ENCODE measurements around the gene MRPS18A.
"Not testable (repeated sequence)": the region's sequence is repeated elsewhere in the genome, so short reads cannot be mapped to it uniquely, and the experiment has no call there.

Gene MRPS18A

GRCh38 chr6:43717822-43718221 lies 30.2 kb upstream of the MRPS18A start:
- no peak for DNase-seq (ENCODE audit: low read depth in 3 of 3, low spot score in 1 of 3)

- no peak for DNase-seq (ENCODE audit: low read depth in 3 of 3, low spot score in 1 of 3)
These were observed 29.8 kb upstream of the MRPS18A start for GRCh38 chr6:43717389-43717788.

- DNase-seq (ENCODE audit: low read depth in 3 of 3, low spot score in 1 of 3): no peak
These were observed 28.5 kb upstream of the MRPS18A start for GRCh38 chr6:43716099-43716498.

- no peak for DNase-seq (ENCODE audit: low read depth in 3 of 3, low spot score in 1 of 3)
These were observed 27.6 kb upstream of the MRPS18A start for GRCh38 chr6:43715056-43715788.

GRCh38 chr6:43714311-43715055 lies 26.9 kb upstream of the MRPS18A start:
- no peak for DNase-seq (ENCODE audit: low read depth in 3 of 3, low spot score in 1 of 3)

- DNase-seq (ENCODE audit: low read depth in 3 of 3, low spot score in 1 of 3): no peak
These were observed 26.2 kb upstream of the MRPS18A start for GRCh38 chr6:43713643-43714310.

GRCh38 chr6:43712579-43712978 lies 25.0 kb upstream of the MRPS18A start:
- no peak for DNase-seq (ENCODE audit: low read depth in 3 of 3, low spot score in 1 of 3)

- DNase-seq (ENCODE audit: low read depth in 3 of 3, low spot score in 1 of 3): no peak
These were observed 23.0 kb upstream of the MRPS18A start for GRCh38 chr6:43710576-43710975.

- no peak for DNase-seq (ENCODE audit: low read depth in 3 of 3, low spot score in 1 of 3)
These were observed 22.2 kb upstream of the MRPS18A start for GRCh38 chr6:43709654-43710303.

GRCh38 chr6:43708860-43709653 lies 21.5 kb upstream of the MRPS18A start:
- no peak for DNase-seq (ENCODE audit: low read depth in 3 of 3, low spot score in 1 of 3)

- DNase-seq (ENCODE audit: low read depth in 3 of 3, low spot score in 1 of 3): no peak
These were observed 20.2 kb upstream of the MRPS18A start for GRCh38 chr6:43707767-43708166.

GRCh38 chr6:43707269-43707668 lies 19.7 kb upstream of the MRPS18A start:
- DNase-seq (ENCODE audit: low read depth in 3 of 3, low spot score in 1 of 3): no peak

- DNase-seq (ENCODE audit: low read depth in 3 of 3, low spot score in 1 of 3): no peak
These were observed 19.2 kb upstream of the MRPS18A start for GRCh38 chr6:43706788-43707187.

GRCh38 chr6:43705996-43706395 lies 18.4 kb upstream of the MRPS18A start:
- no peak for DNase-seq (ENCODE audit: low read depth in 3 of 3, low spot score in 1 of 3)

- DNase-seq (ENCODE audit: low read depth in 3 of 3, low spot score in 1 of 3): no peak
These were observed 16.2 kb upstream of the MRPS18A start for GRCh38 chr6:43703512-43704429.

GRCh38 chr6:43702534-43703440 lies 15.2 kb upstream of the MRPS18A start:
- DNase-seq (ENCODE audit: low read depth in 3 of 3, low spot score in 1 of 3): no peak

- DNase-seq (ENCODE audit: low read depth in 3 of 3, low spot score in 1 of 3): no peak
These were observed 14.6 kb upstream of the MRPS18A start for GRCh38 chr6:43702171-43702533.

- not testable (repeated sequence) for DNase-seq (ENCODE audit: low read depth in 3 of 3, low spot score in 1 of 3)
These were observed 13.5 kb upstream of the MRPS18A start for GRCh38 chr6:43700939-43701560.

Measured in stimulated activated CD4-positive, alpha-beta T cell treated with anti-CD3 and anti-CD28 coated beads, TNF-alpha, amount 100 ng/mL, for 1 hour (primary cell).